ENCODE results near the gene CDK5RAP2.

DNA sequence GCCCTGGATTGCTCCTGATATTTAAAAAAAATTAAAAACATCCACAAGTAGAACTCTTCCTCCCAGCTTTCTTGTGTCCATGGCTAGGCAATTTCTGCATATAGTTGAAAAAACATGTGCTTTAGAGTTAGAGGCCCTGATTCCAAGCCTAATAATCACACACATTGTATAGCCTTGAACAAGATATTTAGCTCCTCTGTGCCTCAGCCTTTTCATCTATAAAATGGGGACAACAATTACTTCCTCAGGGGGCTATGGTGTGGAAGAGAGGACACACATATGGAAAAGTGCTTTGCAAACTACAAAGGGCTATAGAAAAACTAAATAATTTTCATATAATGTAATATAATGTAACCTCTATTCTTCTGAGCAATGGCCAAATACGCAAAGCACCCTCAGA, 23.0 kb upstream of the CDK5RAP2 start:
- TF ChIP-seq POLR2A (IDR thresholded peaks at IDR 0.05): no peak
- TF ChIP-seq, protein P1, sequence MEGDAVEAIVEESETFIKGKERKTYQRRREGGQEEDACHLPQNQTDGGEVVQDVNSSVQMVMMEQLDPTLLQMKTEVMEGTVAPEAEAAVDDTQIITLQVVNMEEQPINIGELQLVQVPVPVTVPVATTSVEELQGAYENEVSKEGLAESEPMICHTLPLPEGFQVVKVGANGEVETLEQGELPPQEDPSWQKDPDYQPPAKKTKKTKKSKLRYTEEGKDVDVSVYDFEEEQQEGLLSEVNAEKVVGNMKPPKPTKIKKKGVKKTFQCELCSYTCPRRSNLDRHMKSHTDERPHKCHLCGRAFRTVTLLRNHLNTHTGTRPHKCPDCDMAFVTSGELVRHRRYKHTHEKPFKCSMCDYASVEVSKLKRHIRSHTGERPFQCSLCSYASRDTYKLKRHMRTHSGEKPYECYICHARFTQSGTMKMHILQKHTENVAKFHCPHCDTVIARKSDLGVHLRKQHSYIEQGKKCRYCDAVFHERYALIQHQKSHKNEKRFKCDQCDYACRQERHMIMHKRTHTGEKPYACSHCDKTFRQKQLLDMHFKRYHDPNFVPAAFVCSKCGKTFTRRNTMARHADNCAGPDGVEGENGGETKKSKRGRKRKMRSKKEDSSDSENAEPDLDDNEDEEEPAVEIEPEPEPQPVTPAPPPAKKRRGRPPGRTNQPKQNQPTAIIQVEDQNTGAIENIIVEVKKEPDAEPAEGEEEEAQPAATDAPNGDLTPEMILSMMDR (IDR thresholded peaks at IDR 0.05 in 4 of 5, conservative IDR thresholded peaks at IDR 0.05 in 1 of 5): no peak
